ENCODE data around the gene PDLIM7.

PDLIM7 gene

GRCh38 chr5:177523711-177524538, 26.5 kb upstream of the PDLIM7 start:
- no peak for DNase-seq

GRCh38 chr5:177520916-177521513, 23.6 kb upstream of the PDLIM7 start:
- no peak for DNase-seq

- DNase-seq: no peak
Observed at GRCh38 chr5:177520271-177520670, 22.9 kb upstream of the PDLIM7 start.

- no peak for DNase-seq
Observed at GRCh38 chr5:177519463-177520235, 22.2 kb upstream of the PDLIM7 start.

- DNase-seq: peak; percentile 99 to 100
Observed at GRCh38 chr5:177516601-177517568, 19.5 kb upstream of the PDLIM7 start, which contains the start of gene DDX41. DDX41 (minus strand) TSS chr5:177516961; CDS start chr5:177516945, 16 bp downstream.

GRCh38 chr5:177515580-177515979, 18.2 kb upstream of the PDLIM7 start:
- no peak for DNase-seq

- no peak for DNase-seq
Observed at GRCh38 chr5:177514541-177514940, 17.1 kb upstream of the PDLIM7 start.

GRCh38 chr5:177513500-177513899, 16.1 kb upstream of the PDLIM7 start:
- DNase-seq: no peak

GRCh38 chr5:177512736-177513380, 15.5 kb upstream of the PDLIM7 start:
- no peak for DNase-seq

GRCh38 chr5:177511796-177512675, 14.6 kb upstream of the PDLIM7 start:
- DNase-seq: no peak

GRCh38 chr5:177511181-177511580, 13.8 kb upstream of the PDLIM7 start:
- no peak for DNase-seq

- no peak for DNase-seq
Observed at GRCh38 chr5:177510567-177511053, 13.2 kb upstream of the PDLIM7 start.

GRCh38 chr5:177509991-177510566, 12.7 kb upstream of the PDLIM7 start:
- no peak for DNase-seq

- no peak for DNase-seq
Observed at GRCh38 chr5:177509381-177509951, 12.1 kb upstream of the PDLIM7 start, which contains the start of gene DOK3. DOK3 (minus strand) TSS chr5:177509826; CDS start chr5:177509540, 286 bp downstream.

GRCh38 chr5:177508837-177509236, 11.4 kb upstream of the PDLIM7 start:
- no peak for DNase-seq

GRCh38 chr5:177508221-177508611, 10.8 kb upstream of the PDLIM7 start:
- no peak for DNase-seq

- no peak for DNase-seq
Observed at GRCh38 chr5:177507596-177508220, 10.3 kb upstream of the PDLIM7 start.

GRCh38 chr5:177507165-177507564, 9.8 kb upstream of the PDLIM7 start:
- DNase-seq: peak in 1 of 2 experiments; percentile 19

- DNase-seq: no peak
Observed at GRCh38 chr5:177505075-177505474, 7.7 kb upstream of the PDLIM7 start.

Data from SW 1271 (cell line).